HCT116 (cell line): ENCODE data around the gene NFS1. TPM values are rescaled to one million over a fixed set of nuclear protein-coding genes. Genes with fewer than 3 reads are reported as not detected.

Source experiments
- ATAC-seq: fragments of 200-7000 bp; cut with Tn5 transposase; 2 replicates; pipeline ENCODE4 v1.9.1; 2020; ENCODE audit warnings: mild to moderate bottlenecking, moderate library complexity
- BruUV-seq: library from RNA; stranded (reverse); fragments of 400-500 nt; replicated peaks from 2 replicates; lab custom pipeline; 2021; lab: Mats Ljungman, UMichigan
- CTCF ChIA-PET: fragments of 300-600 bp; sonication (Branson Sonifier 250); formaldehyde crosslinking; loops from one replicate; lab custom pipeline; 2021; ENCODE audit warnings: antibody characterized with exemption; lab: Charles Lee
- POLR2A ChIA-PET: fragments of 300-600, 350-600 bp; sonication (Branson Sonifier 250); formaldehyde crosslinking; loops from one replicate; lab custom pipeline; 2021; ENCODE audit warnings: antibody characterized with exemption; lab: Charles Lee
- RAD21 ChIA-PET, 2 experiments: fragments of 300-600 bp; sonication (Branson Sonifier 250); formaldehyde crosslinking; loops; one replicate each; lab custom pipeline; 2023; ENCODE audit warnings: low total read pairs in 2 of 2; ENCODE audit not compliant: uncharacterized antibody in 2 of 2, unreplicated experiment in 2 of 2, low non-redundant PET in 1 of 2; lab: Charles Lee
- DNase-seq: peaks from one replicate; pipeline ENCODE4 v3.0.0-alpha.2; 2010; ENCODE audit warnings: low read depth, low spot score
- H2AFZ ChIP-seq: fragments of 200-600 bp; shearing (Covaris generic), sonication (generic); 2 replicates; pipeline ENCODE4 v1.6.1; 2017; ENCODE audit warnings: low read depth, mixed run types, mixed read lengths, antibody characterized with exemption, low read length; ENCODE audit not compliant: poor library complexity, severe bottlenecking
- H3K27ac ChIP-seq: 2 replicates; pipeline ENCODE4 v1.5.1; 2012; ENCODE audit warnings: low read depth, low read length
- H3K27me3 ChIP-seq: fragments of 200-600 bp; sonication (generic); 2 replicates; pipeline ENCODE4 v1.6.1; 2016; ENCODE audit warnings: mixed run types, low read length, mixed read lengths; ENCODE audit not compliant: insufficient read depth
- H3K36me3 ChIP-seq, 2 experiments: fragments of 200-500 bp in 1 of 2; fragments of 200-600 bp in 1 of 2; sonication (Bioruptor generic) in 1 of 2; sonication (generic) in 1 of 2; 2 replicates each; pipeline versions ENCODE4 v1.5.1 to v1.6.1; 2014 to 2016; ENCODE audit warnings: low read length in 2 of 2, inconsistent platforms in 1 of 2, mixed read lengths in 1 of 2, mixed run types in 1 of 2; ENCODE audit not compliant: insufficient read depth in 2 of 2, control insufficient read depth in 1 of 2
- H3K4me1 ChIP-seq, 2 experiments: fragments of 200-600 bp in 1 of 2; sonication (generic) in 1 of 2; 2 replicates each; pipeline versions ENCODE4 v1.5.1 to v1.6.1; 2012 to 2017; ENCODE audit warnings: low read length in 2 of 2, inconsistent platforms in 1 of 2, mild to moderate bottlenecking in 1 of 2, mixed read lengths in 1 of 2, mixed run types in 1 of 2, moderate library complexity in 1 of 2; ENCODE audit not compliant: insufficient read depth in 2 of 2, control insufficient read depth in 1 of 2
- H3K4me2 ChIP-seq: fragments of 200-600 bp; sonication (generic); 2 replicates; pipeline ENCODE4 v1.6.1; 2017; ENCODE audit warnings: mixed run types, low read length, mixed read lengths
- H3K4me3 ChIP-seq, 2 experiments: fragments of 200-600 bp in 1 of 2; sonication (generic) in 1 of 2; replicated peaks in 1 of 2; 2 replicates each; pipeline ENCODE4 v1.5.1; 2011 to 2016; ENCODE audit warnings: low read length in 2 of 2, control low read depth in 1 of 2, low read depth in 1 of 2, mild to moderate bottlenecking in 1 of 2, mixed read lengths in 1 of 2, mixed run types in 1 of 2
- H3K79me2 ChIP-seq: fragments of 200-600 bp; sonication (generic); 2 replicates; pipeline ENCODE4 v1.6.1; 2017; ENCODE audit warnings: mild to moderate bottlenecking, mixed run types, low read length, moderate library complexity, mixed read lengths; ENCODE audit not compliant: insufficient read depth
- H3K9ac ChIP-seq: fragments of 200-600 bp; sonication (generic); 2 replicates; pipeline ENCODE4 v1.6.1; 2016; ENCODE audit warnings: low read length, mixed read lengths
- H3K9me2 ChIP-seq: fragments of 200-600 bp; sonication (generic), shearing (Covaris generic); 2 replicates; pipeline ENCODE4 v1.6.1; 2017; ENCODE audit warnings: mixed run types, mild to moderate bottlenecking, moderate library complexity; ENCODE audit not compliant: insufficient read depth
- H3K9me3 ChIP-seq, 2 experiments: fragments of 200-500 bp in 1 of 2; fragments of 200-600 bp in 1 of 2; sonication (Bioruptor generic) in 1 of 2; sonication (generic) in 1 of 2; 2 replicates each; pipeline ENCODE4 v1.6.1; 2014 to 2017; ENCODE audit warnings: low read length in 2 of 2, mixed read lengths in 2 of 2, inconsistent platforms in 1 of 2, low read depth in 1 of 2, mild to moderate bottlenecking in 1 of 2, mixed run types in 1 of 2, moderate library complexity in 1 of 2; ENCODE audit not compliant: control insufficient read depth in 1 of 2, insufficient read depth in 1 of 2
- H4K20me1 ChIP-seq: fragments of 200-600 bp; sonication (generic), shearing (Covaris generic); 2 replicates; pipeline ENCODE4 v1.6.1; 2017; ENCODE audit warnings: mixed run types, mild to moderate bottlenecking, moderate library complexity; ENCODE audit not compliant: insufficient read depth
- EZH2phosphoT487 ChIP-seq: fragments of 200-600 bp; IDR thresholded peaks from 2 replicates; pipeline ENCODE4 v1.6.1; 2018; ENCODE audit warnings: antibody characterized with exemption, borderline replicate concordance
- JUND ChIP-seq: IDR thresholded peaks from 2 replicates; pipeline ENCODE4 v1.6.1; 2012
- REST ChIP-seq: IDR thresholded peaks from 2 replicates; pipeline ENCODE4 v1.6.1; 2012; ENCODE audit warnings: low read depth
- ZBTB33 ChIP-seq: IDR thresholded peaks from 2 replicates; pipeline ENCODE4 v1.6.1; 2011; ENCODE audit warnings: mild to moderate bottlenecking, low read length, moderate library complexity; ENCODE audit not compliant: insufficient replicate concordance; ENCODE audit errors: extremely low read depth
- ZFX ChIP-seq: fragments of 450-650 bp; IDR thresholded peaks from 2 replicates; pipeline ENCODE4 v1.6.1; 2017
- intact Hi-C: fragments of 100-400 bp; cut with micrococcal nuclease; formaldehyde crosslinking; loops from 2 replicates; pipeline ENCODE4 v1.10.0; 2022
- total RNA-seq: library from RNA; stranded (reverse); gene quantifications from one replicate; pipeline ENCODE4 v1.2.1, GENCODE V29; 2021; ENCODE audit not compliant: unreplicated experiment
- TF ChIP-seq, protein P1 (sequence below): IDR thresholded peaks from 2 replicates; pipeline ENCODE4 v1.6.1; 2012

The NFS1 gene
- total RNA-seq, 1 experiment from 2014 or later: 33.9 TPM

DNA sequence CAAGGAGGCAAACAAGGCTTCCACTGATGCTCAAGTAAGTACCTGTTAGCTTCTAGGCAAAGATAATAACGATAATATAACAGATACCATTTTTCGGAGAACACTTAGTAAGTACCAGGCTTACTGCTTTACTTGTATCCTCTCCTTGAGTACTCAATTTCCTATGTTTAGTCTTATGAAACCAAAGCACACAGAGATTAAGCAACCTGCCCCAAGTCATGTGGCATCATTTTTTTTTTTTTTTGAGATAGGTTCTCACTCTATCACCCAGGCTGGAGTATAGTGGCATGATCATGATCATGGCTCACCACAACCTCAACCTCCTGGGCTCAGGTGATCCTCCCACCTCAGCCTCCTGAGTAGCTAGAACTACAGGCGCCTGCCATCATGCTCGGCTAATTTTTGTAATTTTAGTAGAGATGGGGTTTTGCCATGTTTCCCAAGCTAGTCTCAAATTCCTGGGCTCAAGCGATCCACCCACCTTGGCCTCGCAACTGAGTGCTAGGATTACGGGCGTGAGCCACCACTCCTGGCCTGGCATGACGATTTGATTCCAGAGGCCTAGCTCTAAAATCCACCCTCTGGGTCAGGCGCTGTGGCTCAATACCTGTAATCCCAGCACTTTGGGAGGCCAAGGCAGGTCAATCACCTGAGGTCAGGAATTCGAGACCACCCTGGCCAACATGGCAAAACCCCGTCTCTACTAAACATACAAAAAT is 69.6 kb downstream of the NFS1 start:
- ATAC-seq (no peak), DNase-seq (no peak)
- H4K20me1 ChIP-seq: no peaks in the 10 kb centered on the region
- TF ChIP-seq REST (no peak), ZFX (peak; percentile 12; the same call in 1 of the 2 replicates), ZBTB33 (no peak), JUND (no peak), EZH2phosphoT487 (no peak)
- TF ChIP-seq, protein P1, sequence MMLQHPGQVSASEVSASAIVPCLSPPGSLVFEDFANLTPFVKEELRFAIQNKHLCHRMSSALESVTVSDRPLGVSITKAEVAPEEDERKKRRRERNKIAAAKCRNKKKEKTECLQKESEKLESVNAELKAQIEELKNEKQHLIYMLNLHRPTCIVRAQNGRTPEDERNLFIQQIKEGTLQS: no peak
- H3K4me1 ChIP-seq: no peaks in the 10 kb centered on the region
- no peak overlapping the region for H3K4me2 ChIP-seq
- no peak overlapping the region for H3K9ac ChIP-seq
- ChIA-PET CTCF (interaction anchor here (1.5 to 2.4 kb wide), 2 partner anchors 10 to 325 kb away, joined by 3 to 9 read pairs; no protein-coding TSS in a partner anchor), POLR2A (no interaction called here), RAD21 (no interaction called here)
- H2AFZ ChIP-seq: no peak overlapping the region
- intact Hi-C loops: no loop called here
- no peak overlapping the region for H3K27ac ChIP-seq
- peaks cover 41 to 50% of the 10 kb centered on the region in 2 experiments; a peak in 3 of 4 replicates for H3K36me3 ChIP-seq
- H3K4me3 ChIP-seq: no peak overlapping the region
- no peaks in the 10 kb centered on the region for H3K27me3 ChIP-seq
- BruUV-seq: no TSS peak
- H3K79me2 ChIP-seq: peaks cover 4% of the 10 kb centered on the region; the same call in 1 of the 2 replicates
- H3K9me3 ChIP-seq: no peaks in the 10 kb centered on the region
- H3K9me2 ChIP-seq: no peaks in the 10 kb centered on the region
